VCaP (cell line): ENCODE data around the gene ECE2.

Experiments
- H3K27ac ChIP-seq: fragments of 450-650 bp; 2 replicates; pipeline ENCODE4 v1.5.1; 2017
- CTCF ChIP-seq: fragments of 450-650 bp; conservative IDR thresholded peaks from 2 replicates; pipeline ENCODE4 v1.5.1; 2017; ENCODE audit warnings: mild to moderate bottlenecking, moderate library complexity

Gene ECE2

GRCh38 chr3:184257083-184257915, 18.5 kb upstream of the ECE2 start:
- no peak overlapping the region for H3K27ac ChIP-seq
- TF ChIP-seq CTCF = no peak

- TF ChIP-seq CTCF = no peak
- no peak overlapping the region; the same call in 1 of the 2 replicates for H3K27ac ChIP-seq
Measured at GRCh38 chr3:184258926-184259325, 16.9 kb upstream of the ECE2 start.

DNA sequence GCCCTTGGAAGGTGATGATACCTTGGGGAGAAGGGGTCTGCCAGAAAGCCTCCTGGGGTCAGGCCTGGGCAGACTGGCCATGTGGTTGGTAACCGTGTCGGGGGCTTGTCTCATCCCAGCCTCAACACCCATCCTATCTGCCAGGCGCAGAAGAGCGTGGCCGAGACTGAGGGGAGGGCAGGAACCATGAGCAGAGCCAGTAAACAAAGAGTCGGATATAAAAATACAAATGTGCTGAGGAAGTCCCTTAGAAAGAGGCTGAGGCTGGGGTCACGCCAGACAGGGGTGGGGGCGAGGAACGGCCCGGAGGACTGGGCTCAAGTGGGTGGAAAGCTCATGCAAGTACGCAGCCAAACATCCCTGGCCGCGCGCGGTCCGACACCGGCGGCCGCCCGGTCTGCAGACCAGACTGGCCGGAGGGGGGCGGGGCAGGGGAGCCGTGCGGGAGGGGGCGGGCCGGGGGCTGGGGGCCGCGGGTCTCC, 16.4 kb upstream of the ECE2 start:
- H3K27ac ChIP-seq = peak overlapping the region; percentile 82; the same call in 1 of the 2 replicates
- TF ChIP-seq CTCF = no peak

DNA sequence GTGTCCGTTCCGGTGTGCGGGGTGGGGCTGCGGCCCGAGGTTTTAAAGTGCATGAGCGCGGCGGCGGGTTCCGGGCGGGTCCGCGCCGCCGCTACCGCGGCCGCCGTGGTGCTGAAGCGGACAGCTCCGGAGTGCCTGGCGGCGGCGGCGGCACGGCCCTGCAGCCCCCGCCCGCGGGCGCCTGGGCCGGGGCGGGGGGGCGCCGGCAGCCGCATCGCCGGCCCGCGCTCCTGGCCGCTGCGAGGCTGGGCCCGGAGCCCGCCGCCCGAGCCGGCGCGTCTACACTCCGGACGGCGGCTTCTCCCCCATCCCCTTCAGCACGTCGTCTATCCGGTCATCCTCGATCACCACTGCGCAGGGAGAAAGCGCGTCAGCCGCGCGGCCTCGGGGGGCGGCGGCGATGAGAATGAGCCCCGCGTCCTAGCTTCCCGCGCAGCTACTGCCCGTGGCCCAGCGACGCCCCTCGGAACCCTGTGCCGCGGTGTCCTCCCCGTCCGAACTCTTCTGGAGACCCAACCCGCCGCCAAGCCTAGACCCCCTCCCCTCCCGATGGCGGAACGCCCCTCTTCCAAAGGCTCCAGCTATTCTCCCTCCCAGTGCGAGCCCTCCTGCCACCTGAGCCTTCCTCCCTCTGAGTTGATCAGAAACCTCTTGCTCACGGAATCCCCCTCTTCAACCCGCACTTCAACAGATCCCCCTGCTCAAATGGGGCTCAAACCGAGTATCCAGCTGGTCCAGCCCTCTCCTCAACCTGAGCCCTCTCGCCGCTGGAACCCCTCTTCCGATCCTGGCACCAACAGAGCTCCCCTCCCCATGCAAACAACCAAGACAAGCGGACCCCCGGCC, 15.7 kb upstream of the ECE2 start:
- H3K27ac ChIP-seq = peak overlapping the region; percentile 82
- no peak for TF ChIP-seq CTCF

DNA sequence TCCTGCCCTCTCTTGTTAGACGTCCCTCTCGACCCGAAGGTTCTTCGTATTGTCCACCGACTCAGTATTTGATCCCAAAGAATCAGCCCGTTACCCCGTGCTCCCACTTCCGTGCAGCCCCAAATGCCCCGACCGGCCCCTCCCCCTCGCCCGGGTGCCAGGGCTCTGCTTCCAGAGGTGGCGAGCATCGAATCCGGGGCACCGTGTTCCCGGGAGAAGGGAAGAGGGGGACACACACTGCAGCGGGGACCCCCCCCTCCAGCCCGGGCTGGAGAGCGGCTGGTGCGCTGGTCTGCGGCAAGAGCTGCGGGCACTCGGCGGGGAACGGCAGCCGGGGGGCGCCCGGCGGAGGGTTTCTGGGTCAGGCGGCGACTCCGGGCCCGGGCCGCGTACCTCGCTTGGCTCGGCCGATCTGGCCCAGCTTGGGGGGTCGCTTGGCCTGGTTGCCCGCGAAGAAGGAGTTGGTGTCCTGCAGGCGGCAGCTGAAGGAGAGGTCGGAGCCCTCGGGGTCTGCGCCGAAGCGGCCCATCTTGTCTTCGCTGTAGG, 15.0 kb upstream of the ECE2 start:
- no peak for TF ChIP-seq CTCF

GRCh38 chr3:184261270-184261853, 14.5 kb upstream of the ECE2 start, which contains the start of gene CAMK2N2:
TSS of gene CAMK2N2 (minus strand) at chr3:184261553. CDS start at chr3:184261285, 268 bp downstream.
- no peak for TF ChIP-seq CTCF
- peak within 1 kb of the TSS; percentile 82 for H3K27ac ChIP-seq

More for the DNA sequence above, 15.0 kb upstream of the ECE2 start:
- peak overlapping the region; percentile 82 for H3K27ac ChIP-seq
